ENCODE measurements around the gene CHD5.
A peak's percentile ranks its signal among the peaks of the same experiment; 100 is the strongest.
"Not testable (repeated sequence)": the region's sequence is repeated elsewhere in the genome, so short reads cannot be mapped to it uniquely, and the experiment has no call there.

CHD5 gene

DNA sequence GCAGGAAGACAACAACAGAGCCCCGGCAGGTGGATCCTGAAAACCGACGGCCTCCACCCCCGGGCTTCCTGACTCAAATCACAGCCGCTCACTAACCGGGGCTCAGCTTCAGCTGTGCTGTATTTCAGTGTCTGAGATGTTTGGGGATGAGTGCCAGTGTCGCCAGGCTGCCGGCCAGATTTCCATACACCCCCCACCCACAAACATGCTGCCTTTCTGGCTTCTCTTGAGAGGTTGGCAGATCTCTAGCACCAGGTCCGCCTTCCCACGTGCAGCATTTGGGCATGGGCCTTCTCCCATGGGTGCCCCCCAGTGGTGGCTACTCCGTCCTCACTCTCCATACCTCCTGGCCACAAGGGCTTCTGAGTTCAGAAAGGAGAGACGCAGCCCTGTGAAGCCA lies 99.7 kb downstream of the CHD5 start:
- peak; percentile 82 for DNase-seq

DNA sequence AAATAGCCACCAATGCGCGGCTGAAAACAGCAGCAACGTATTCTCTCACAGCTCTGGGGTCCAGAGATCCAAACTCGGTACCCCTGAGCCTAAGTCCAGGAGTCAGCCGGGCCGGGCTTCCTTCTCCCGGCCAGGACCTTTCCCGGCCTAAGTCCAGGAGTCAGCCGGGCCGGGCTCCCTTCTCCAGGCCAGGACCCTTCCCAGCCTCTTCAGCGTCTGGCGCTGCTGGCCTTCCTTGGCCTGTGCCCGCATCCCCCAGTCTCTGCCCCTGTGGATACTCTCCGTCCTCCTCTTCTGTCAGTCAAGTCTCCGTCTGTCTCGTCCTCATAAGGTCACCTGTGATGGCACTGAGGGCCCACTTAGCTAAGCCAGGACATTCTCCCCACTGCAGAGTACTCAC lies 102.2 kb downstream of the CHD5 start:
- no peak for DNase-seq

DNA sequence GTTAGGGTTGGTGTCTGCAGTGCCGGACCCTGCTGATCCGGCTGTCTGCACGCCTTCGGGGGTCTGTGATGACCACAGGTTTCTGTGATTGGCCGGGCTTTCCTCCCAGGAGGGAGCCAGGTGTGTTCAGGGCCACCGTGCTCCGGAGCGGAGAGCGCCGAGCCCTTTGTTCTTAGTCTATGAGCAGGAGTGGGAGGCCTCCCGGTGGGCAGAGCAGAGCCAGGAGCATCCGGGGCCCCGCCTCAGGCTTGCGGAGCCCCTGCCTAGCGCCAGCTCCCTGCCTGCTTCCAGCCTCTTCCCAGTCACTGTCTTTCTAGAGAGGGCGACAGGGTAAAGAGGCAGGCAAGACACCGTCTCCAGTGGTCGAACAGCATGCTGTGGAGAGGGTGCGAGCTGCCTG lies 102.6 kb downstream of the CHD5 start:
- DNase-seq = no peak

DNA sequence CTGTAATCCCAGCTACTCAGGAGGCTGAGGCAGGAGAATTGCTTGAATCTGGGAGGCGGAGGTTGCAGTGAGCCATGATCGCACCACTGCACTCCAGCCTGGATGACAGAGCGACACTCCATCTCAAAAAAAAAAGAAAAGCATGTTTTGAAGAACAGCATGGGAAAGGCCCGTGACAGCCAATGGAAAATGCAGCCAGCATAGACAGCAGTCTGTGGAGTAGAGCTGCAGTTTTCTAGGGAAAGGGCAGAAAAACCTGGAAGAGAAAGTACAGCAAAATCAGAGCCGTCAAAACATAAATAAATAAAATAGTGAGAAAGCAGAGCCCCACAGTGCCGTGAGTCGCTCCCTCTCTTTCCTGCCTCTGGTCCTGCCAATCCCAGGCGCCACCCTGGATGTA lies 103.1 kb downstream of the CHD5 start:
- not testable (repeated sequence) for DNase-seq

DNA sequence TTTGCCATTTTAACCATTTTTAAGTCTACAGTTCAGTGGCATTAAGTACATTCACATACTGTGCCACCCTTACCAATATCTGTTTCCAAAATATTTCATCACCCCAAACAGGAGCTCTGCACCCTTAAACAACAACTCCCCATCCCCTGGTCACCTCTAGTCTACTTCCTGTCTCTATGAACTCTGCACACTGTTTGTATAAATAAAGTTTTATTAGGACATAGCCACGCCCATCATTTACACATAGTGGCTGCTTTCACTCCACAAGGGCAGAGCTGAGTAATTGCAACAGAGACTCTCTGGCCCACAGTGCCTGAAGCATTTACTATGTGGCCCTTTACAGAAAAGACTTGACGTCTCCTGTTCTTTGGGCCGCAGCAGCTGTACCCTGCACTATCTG lies 104.4 kb downstream of the CHD5 start:
- DNase-seq = no peak

DNA sequence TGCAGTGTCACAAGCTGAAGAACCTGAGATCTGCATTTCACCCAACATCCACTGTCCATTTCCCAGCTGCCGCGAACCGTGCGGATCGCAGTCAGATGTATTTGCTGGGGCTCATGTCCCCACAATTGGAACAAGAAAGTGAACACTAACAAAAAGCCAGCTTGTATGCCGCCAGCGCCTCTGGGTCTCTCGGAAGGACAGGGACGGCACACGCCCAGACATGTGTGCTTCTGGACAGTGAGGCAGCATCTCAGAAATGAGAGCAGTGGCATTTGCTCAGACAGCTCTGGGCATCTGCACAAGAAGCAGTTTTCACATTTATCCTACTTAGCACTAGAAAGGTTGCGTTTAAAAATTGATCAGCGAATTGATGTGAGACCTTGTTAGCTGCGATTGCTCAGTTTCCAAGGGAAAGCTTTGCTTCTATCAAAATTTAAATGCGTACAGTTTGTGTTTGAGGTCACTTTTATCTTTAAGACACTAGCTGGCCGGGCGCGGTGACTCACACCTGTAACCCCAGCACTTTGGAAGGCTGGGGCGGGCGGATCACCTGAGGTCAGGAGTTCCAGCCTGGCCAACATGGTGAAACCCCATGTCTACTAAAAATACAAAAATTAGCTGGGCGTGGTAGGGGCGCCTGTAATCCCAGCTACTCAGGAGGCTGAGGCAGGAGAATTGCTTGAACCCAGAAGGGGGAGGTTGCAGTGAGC lies 105.8 kb downstream of the CHD5 start:
- DNase-seq = no peak

DNA sequence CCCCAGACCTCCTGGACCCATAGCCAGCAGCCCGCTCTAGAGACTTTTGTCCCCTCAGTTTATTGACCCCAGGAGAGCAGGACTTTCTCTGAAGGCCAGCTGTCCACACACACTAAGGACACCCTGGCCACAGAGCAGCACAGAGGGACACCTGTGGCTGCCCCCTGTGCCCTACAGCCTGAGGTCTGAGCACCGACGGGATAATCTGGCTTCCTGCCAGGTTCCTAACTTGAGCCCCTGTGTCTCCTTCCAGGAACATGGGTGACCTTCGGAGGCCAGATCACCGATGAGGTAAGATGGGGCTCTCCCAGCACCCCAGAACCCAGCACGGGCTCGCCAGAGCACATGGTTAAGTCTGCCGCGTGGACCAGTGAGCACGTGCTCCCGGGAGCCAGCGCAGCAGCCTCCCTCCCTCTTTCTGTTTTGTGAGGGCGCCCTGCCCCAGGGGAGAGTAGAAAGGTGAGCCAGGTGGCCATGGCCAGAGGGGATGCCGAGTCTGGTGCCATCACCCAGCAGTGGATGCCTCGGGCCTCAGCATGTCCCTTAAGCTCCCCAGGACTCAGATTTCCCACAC lies 106.6 kb downstream of the CHD5 start:
- DNase-seq = no peak

DNA sequence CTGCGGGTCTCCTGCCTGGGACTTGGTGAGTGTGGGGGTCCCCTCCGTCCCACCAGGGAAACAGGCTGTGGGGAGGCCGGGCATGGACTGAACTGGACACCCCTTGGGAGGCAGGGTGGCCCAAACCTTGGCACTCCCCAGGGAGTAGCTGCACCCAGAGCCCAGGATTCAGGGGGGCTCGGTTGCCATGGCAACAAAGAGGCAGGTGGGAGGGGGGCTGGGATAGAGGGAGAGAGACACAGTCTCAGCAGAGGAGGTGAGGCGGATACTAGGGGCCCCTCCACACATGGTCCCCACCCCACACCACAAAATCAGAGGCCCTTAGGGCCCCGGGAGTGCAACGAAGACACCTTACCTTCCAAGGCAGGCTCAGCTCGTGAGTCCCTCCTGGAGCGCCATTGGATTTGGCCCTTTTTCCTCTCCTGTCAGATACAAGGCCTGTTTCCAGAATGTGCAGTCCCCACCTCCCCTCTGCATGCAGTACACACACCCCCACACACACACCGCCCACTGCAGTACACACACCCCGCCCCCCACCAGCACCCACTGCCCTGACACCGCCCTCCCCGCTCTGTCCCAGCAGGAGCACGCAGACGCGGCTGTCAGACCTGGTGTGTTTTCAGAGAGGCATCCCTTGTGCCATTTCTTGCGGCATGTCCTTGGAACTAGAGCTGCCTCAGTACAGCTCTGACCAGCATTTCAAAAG lies 107.2 kb downstream of the CHD5 start:
- no peak for DNase-seq

DNA sequence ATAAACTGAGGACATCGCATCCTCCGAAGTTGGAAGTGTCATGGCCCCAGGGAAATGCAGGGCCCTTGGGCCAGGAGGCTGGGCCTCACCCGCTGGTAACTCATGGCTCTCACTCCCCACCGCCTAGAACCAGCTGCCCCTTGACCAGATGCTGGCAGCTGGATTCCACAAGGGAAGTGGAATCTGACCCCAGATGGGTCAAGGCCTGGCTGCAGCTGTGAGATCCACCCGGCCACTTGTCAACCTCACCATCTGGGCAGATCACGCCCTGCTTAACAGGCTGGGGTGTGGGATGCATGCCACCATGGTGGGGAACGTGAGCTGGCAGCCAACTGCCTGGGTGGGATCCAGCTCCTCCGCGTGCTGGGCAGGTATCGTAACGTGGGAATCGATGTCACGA lies 108.9 kb downstream of the CHD5 start:
- DNase-seq = no peak

DNA sequence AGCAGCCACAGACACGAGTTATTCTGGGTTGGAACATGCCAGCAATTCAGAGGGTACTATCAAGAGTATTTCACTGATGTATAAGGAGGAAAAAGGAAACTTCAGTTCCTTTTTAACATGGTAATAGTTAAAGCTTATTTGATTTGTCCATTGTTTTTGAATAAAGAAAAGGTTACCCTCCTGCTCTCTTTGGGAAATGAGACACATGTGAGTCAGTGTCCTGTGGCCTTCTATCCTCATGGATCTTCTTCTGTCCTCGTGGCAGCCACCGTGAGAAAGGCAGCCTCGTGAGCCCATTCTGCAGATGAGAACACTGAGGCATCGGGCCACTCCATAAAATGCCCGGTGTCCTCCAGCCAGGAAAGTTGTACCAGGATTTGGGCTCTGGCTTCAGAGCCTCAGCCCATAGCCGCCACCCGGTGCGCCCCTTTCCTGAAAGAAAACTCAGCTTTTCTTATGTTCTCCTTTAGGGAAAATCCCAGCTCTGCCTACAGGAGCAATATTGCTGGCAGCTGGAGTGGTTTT lies 109.6 kb downstream of the CHD5 start:
- no peak for DNase-seq

DNA sequence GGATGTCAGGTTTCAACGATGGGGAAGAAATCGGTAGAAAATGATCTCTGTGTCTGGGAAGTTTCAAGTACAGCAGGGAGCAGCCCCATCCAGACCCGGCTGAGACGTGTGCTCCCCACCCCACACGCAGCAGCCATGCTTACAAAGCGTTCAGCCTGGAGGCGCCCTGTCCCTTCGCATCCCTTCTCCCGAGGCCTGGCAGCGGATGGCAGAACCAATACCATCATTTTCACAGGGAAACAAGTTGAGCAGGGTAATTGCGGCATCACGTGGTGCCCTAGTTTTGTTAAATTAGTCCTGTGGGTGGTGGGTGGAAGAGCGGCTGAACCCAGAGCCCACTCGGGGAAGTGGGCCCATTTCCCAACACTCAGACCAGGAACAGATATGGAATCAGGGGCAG lies 110.5 kb downstream of the CHD5 start:
- no peak for DNase-seq

DNA sequence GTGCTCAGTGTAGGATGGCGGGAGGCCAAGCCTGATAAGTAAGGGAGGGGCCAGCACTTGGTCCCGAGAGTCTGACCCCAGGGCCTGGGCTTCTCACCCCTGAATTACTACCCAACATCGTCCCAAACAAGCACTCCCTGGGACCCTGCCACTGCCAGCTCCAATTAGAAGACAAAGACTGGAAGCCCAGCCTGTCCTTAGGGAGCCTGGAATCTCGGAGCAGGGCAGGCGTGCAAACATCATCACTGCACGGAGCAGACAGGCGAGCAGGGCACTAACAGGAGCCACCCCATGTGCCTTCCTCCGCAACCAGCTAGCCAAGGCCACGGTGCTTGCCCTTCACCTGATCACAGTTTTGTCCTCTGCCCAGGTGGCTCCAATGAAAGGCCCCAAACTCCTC lies 111.2 kb downstream of the CHD5 start:
- DNase-seq = no peak

DNA sequence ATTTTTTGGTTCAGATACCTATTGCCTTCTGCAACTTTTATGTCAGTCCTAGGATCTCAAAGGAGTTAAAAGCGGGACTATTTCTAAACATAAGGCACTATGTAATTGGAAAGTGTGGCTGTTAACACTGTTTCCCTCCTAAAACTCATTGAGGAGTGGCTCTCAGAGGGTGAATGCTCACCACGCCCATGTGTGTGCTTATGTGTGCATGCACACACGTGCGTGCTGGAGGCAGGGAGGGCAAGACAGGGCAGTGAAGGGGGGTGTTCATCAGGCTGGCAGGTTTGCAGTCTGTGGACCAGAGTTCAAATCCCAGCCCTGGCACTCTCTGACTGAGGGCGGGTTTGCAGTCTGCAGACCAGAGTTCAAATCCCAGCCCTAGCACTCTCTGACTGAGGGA lies 112.0 kb downstream of the CHD5 start:
- DNase-seq = no peak

DNA sequence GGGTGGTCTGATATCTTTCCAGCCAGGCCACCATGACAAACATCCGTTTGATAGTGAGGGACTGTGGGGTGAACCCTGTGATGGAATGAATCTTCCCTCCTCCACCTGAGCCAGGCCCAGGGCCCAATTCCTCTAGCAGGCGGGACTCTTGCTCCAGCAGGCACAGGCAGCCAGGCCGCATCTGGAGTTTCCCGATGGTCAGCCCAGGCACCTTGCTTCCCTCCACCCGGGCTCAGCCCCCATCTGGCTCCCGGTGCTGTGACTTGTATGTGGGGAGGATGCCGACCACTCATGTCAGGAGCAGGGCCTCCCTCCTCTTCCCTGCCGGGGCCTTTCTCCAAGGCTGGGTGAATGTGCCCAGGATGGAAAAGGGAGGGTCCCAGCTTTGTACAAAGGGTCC lies 113.4 kb downstream of the CHD5 start:
- no peak for DNase-seq

DNA sequence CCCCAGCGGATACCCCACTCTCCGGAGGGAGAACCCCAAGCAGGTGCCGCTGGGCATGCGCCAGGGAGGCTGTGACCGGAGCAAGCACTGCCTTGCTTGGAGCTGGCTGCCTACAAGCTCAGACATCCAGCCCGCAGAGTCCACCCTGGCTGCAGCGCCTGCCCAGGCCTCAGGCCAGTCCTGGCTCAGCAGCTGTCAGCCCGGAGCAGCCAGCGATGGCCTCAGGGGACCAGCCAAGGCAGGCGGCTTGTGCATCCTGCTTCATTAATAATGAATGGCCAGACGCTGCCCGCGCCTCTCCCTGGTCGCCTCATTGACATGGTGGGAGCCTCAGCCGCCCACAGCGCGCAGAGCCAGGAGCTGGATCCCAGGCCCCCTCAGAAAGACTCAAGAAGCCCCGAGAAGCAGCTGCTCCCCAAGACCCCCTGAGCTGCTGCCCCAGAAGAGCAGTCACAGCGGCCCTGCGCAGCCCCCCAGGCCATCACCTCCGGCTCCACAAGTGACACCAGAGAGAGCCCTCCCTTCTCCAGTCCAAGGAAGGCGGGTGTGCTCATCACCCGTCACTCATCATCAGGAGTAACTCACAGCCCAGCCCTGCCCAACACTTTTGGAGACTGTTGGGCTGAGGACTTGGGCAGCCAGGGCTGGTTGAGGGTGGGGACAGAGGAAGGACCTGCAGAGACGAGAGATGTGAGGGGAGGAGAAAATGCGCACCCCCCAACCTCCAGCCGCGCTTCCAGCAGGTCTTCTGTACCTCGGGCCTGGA lies 114.8 kb downstream of the CHD5 start:
- no peak for DNase-seq

DNA sequence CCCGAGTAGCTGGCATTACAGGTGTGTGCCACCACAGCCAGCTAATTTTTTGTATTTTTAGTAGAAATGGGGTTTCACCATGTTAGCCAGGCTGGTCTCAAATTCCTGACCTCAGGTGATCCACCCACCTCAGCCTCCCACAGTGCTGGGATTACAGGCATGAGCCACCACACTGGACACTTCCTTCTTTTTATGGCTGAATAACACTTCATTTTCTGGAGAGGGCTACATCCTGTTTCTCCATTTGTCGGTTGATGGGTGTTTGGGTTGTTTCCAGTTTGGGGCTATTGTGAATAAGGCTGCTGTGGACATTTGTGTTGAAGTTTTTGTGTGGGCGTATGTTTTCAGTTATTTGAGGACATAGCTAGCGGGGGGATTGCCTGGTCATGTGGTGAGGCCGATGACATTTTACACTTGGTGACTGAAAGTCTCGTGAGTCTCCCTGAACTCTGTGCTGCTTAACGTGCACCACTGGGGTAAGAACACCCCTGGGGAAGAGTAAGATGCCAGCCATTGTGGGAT lies 116.5 kb downstream of the CHD5 start:
- DNase-seq = not testable (repeated sequence)

DNA sequence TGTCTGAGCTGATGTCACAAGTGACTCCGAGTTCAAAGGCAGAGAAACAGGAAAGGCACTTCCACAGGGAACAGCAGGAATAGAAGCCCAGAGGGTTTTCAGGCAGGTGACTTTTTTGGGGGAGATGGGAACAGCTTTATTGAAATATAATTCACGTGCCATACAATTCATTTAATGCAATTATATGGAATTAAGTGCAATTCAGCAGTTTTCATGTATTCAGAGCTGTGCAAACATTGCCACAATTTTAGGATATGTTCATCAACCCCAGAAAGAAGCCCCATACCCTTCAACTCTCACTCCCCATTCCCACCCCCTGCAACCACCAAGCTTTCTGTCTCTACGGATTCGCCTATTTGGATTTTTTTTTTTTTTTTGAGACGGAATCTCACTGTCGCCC lies 117.5 kb downstream of the CHD5 start:
- no peak for DNase-seq

DNA sequence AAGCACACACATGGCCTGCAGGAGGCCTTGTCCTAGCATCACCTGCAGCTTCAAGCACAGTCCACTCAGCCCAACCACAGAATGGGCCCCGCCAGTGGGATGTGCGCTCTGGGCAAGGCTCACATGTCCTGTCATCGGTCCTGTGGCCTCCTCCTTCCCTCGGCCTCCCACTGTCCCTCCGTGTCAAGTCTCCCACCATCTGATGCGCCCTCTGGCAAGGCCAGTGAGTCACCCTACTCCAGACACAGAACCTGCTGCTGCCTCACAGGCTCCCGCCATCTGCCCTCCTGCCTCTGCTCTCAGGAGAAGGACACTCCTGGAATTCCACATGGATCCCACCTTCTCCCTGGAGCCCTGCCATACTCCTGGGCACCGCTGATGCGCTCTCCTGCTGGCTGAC lies 120.3 kb downstream of the CHD5 start:
- DNase-seq = no peak

DNA sequence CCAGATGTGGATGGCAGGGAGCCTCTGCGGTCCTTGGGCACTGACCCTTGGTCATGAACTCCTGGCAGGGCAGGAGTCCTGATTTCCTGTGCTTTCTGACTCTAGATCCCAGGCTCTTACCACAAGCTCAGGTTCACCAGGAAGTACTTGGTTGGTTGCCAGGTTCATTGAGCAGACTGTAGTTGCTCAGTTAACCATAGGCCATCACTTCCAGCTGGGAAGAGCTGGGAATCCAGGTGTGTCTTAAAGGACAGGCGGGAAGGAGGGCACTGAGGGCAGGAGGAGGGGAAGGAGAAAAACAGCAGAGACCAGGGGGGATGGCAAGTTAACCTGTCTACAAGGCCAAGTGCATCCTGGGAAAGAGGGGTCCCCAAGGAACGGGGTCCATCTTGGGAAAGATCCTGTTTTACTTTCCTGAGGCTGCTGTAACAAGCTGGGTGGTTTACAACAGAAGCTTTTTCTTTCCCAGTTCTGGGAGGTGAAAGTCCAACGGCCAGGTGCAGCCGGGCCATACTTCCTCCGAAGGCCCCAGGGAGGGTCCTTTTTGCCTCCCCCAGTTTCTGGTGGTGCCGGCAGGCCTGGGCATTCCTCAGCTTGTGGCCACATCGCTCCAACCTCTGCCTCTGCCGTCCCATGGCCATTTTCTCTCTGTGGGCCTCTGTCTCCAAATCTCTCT lies 122.8 kb downstream of the CHD5 start:
- DNase-seq = no peak

DNA sequence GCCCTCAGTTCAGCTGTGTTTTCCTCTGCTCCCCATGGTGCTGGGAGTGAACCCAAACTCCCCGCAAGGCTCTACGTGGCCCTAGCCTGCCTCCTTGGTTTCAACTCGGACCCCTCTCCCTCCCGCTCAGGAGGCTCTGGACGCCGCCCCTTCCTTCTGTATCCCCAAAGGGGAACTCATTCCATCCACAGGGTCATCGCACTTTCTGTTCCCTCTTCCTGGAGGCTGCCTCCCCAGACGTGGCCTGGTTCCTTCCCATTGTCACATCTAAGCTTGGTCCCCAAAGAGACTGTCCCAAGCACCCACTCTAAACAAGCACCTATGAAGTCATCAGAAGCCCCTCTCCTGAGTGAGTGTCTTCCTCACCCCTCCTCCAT lies 123.6 kb downstream of the CHD5 start:
- no peak for DNase-seq

DNA sequence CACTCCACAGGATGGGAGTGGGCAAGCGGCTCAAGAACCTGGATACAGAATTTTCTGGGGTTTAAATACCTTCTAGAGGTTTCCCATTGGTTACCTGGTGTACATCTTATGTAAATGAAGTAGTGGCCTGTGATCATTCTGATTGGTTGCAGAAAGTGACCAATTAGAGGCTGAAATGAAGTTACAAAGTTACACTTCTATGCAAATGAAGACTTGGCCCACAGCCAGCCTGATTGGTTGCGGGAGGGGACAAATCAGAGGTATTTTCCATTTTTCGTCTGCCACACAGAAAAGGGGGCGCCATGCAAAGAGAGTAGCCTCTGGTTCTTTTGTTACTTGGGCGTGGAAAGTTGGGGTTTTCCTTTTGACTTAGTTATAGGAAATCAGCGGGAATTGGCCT lies 125.5 kb downstream of the CHD5 start:
- DNase-seq = no peak

DNA sequence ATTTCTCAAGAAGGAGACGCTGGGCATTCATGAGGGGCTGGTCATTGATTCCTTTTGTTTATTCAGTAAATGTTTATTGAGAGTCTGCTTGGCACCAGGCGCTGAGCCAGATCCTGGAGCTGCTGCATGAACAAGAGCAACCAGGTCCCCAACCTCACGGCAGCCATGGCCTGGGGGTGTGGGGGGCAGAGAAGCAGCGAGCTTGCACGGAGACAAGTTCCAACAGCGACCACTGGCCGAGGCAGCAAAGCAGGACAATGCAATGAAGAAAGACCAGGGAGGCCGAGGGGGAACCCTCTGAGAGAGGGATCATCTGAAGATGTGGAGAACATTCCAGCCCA lies 126.9 kb downstream of the CHD5 start:
- DNase-seq = no peak

All from NCI-H1092 treated with DMSO at 0.1 percent for 48 hours (cell line).